HFFc6 (cell line): ENCODE results near the gene AMELY. TPM values are rescaled to one million over a fixed set of nuclear protein-coding genes. Genes with fewer than 3 reads are reported as not detected.
"Not testable (repeated sequence)": the region's sequence is repeated elsewhere in the genome, so short reads cannot be mapped to it uniquely, and the experiment has no call there.

Experiments used
- DNase-seq: peaks from one replicate; pipeline ENCODE4 v3.0.0-alpha.2; 2018
- H3K27ac Mint-ChIP-seq: 2 replicates; pipeline ENCODE4 v1.8.0; 2020; ENCODE audit warnings: mild to moderate bottlenecking, mixed read lengths
- H3K27me3 Mint-ChIP-seq: 2 replicates; pipeline ENCODE4 v1.8.0; 2021; ENCODE audit warnings: mild to moderate bottlenecking, moderate library complexity, mixed read lengths; ENCODE audit not compliant: insufficient read depth
- H3K36me3 Mint-ChIP-seq: 2 replicates; pipeline ENCODE4 v1.8.0; 2021; ENCODE audit warnings: low read depth, mixed read lengths
- H3K4me1 Mint-ChIP-seq: 2 replicates; pipeline ENCODE4 v1.8.0; 2020; ENCODE audit warnings: low read depth, mixed read lengths
- H3K4me3 Mint-ChIP-seq: 2 replicates; pipeline ENCODE4 v1.8.0; 2020; ENCODE audit warnings: mild to moderate bottlenecking, moderate library complexity, mixed read lengths
- H3K9me3 Mint-ChIP-seq: 2 replicates; pipeline ENCODE4 v1.8.0; 2020; ENCODE audit warnings: mild to moderate bottlenecking, mixed read lengths
- CTCF ChIP-seq: fragments of 200-600 bp; sonication (generic); IDR thresholded peaks from 2 replicates; pipeline ENCODE4 v1.5.0; 2021; ENCODE audit warnings: antibody characterized with exemption, mild to moderate bottlenecking
- total RNA-seq, 6 experiments: library from RNA; stranded (reverse); fragmentation: NEBNext Ultra II Directional; extraction: Animal tissue kit (Norgen Biotek cat#: 25700); gene quantifications; 2 replicates in 1 of 6; 3 replicates in 5 of 6; pipeline ENCODE4 v1.2.3, GENCODE V29; 2021

AMELY gene
- total RNA-seq, 6 experiments from 2014 or later, result not detected

- Mint-ChIP-seq H3K9me3 (peaks cover 11% of the 10 kb centered on the region; the same call in 1 of the 2 replicates), H3K27me3 (no peaks in the 10 kb centered on the region), H3K4me1 (no peaks in the 10 kb centered on the region), H3K4me3 (no peak overlapping the region), H3K27ac (no peak overlapping the region), H3K36me3 (no peaks in the 10 kb centered on the region)
- no peak for DNase-seq
- TF ChIP-seq CTCF, result no peak
These were observed 16.3 kb downstream of the AMELY start for GRCh38 chrY:6895236-6895635.

- TF ChIP-seq CTCF, result no peak
- Mint-ChIP-seq H3K4me1 (no peaks in the 10 kb centered on the region), H3K9me3 (peaks cover 11% of the 10 kb centered on the region; the same call in 1 of the 2 replicates)
These were observed 17.1 kb downstream of the AMELY start for GRCh38 chrY:6894496-6894895.

GRCh38 chrY:6849384-6849783 is 62.2 kb downstream of the AMELY start:
- Mint-ChIP-seq H3K4me3 (no peak overlapping the region), H3K4me1 (no peaks in the 10 kb centered on the region), H3K36me3 (no peaks in the 10 kb centered on the region), H3K27me3 (no peaks in the 10 kb centered on the region), H3K9me3 (peaks cover 15% of the 10 kb centered on the region), H3K27ac (no peak overlapping the region)
- TF ChIP-seq CTCF, result no peak
- DNase-seq, result no peak

More at GRCh38 chrY:6894496-6894895, 17.1 kb downstream of the AMELY start:
- no peaks in the 10 kb centered on the region for H3K36me3 Mint-ChIP-seq
- DNase-seq, result no peak
- H3K4me3 Mint-ChIP-seq, result no peak overlapping the region
- H3K27me3 Mint-ChIP-seq, result no peaks in the 10 kb centered on the region
- no peak overlapping the region for H3K27ac Mint-ChIP-seq

GRCh38 chrY:6842650-6843049 is 68.9 kb downstream of the AMELY start:
- not testable (repeated sequence) for H3K4me1 Mint-ChIP-seq, H3K27ac Mint-ChIP-seq, H3K4me3 Mint-ChIP-seq, H3K27me3 Mint-ChIP-seq, H3K36me3 Mint-ChIP-seq, DNase-seq
- peaks cover 13% of the 10 kb centered on the region for H3K9me3 Mint-ChIP-seq

Other genes starting within 250 kb of the AMELY start
- not detected for gene TBL1Y, start 1.1 kb downstream of the AMELY start, total RNA-seq